ENCODE data around the gene TM7SF2. TPM values are rescaled to one million over a fixed set of nuclear protein-coding genes. Genes with fewer than 3 reads are reported as not detected.

The TM7SF2 gene
- total and polyA plus RNA-seq, 2 of the 13 experiments (the other 11 are each of a cell fraction or from before 2014, with no cell fraction given) = 56.0 to 66.9 TPM

- TF ChIP-seq MXD3 (CRISPR knock-in tag; IDR thresholded peaks at IDR 0.05) = peak; percentile 72; the same call in 1 of the 2 replicates
- TF ChIP-seq RAD21 (CRISPR knock-in tag; IDR thresholded peaks at IDR 0.05) = peak; percentile 37; the same call in 1 of the 2 replicates
- TF ChIP-seq MAZ (IDR thresholded peaks at IDR 0.05; ENCODE audit: borderline replicate concordance, low read depth, low read length) = peak; percentile 59; the same call in 1 of the 2 replicates
- peak; percentile 71; the same call in 1 of the 2 replicates for TF ChIP-seq MAZ (CRISPR knock-in tag; IDR thresholded peaks at IDR 0.05; ENCODE audit: low read depth)
- no peak for TF ChIP-seq TBL1XR1 (IDR thresholded peaks at IDR 0.05; ENCODE audit: borderline replicate concordance, low read length, partially characterized antibody)
- peak; percentile 88 for TF ChIP-seq ZNF362 (CRISPR knock-in tag; IDR thresholded peaks at IDR 0.05; ENCODE audit: borderline replicate concordance)
- peak; percentile 47 for TF ChIP-seq TAF15 (IDR thresholded peaks at IDR 0.05; ENCODE audit: low read depth, low read length, poor library complexity, severe bottlenecking)
- TF ChIP-seq SP4 (CRISPR knock-in tag; IDR thresholded peaks at IDR 0.05) = peak; percentile 98
- peak in 1 of 2 experiments; percentile 80; a peak in 2 of 4 replicates for TF ChIP-seq ATF4 (CRISPR knock-in tag; IDR thresholded peaks at IDR 0.05)
- peak; percentile 92; the same call in 1 of the 2 replicates for TF ChIP-seq ZZZ3 (CRISPR knock-in tag; IDR thresholded peaks at IDR 0.05; ENCODE audit: borderline replicate concordance)
- TF ChIP-seq ZNF512B (CRISPR knock-in tag; IDR thresholded peaks at IDR 0.05; ENCODE audit: borderline replicate concordance) = no peak
- TF ChIP-seq MXD1 (CRISPR knock-in tag; IDR thresholded peaks at IDR 0.05) = peak; percentile 82
- TF ChIP-seq SSRP1 (CRISPR knock-in tag; IDR thresholded peaks at IDR 0.05) = 0 out of 2 replicates have a peak, but pooled peaks have one; percentile 25
- peak; percentile 88 for TF ChIP-seq ZFY (CRISPR knock-in tag; IDR thresholded peaks at IDR 0.05)
- TF ChIP-seq ZNF598 (CRISPR knock-in tag; IDR thresholded peaks at IDR 0.05; ENCODE audit: borderline replicate concordance) = no peak
- no peak; the same call in 1 of the 2 replicates for TF ChIP-seq ZNF772 (CRISPR knock-in tag; IDR thresholded peaks at IDR 0.05)
- TF ChIP-seq ZBTB10 (CRISPR knock-in tag; IDR thresholded peaks at IDR 0.05; ENCODE audit: borderline replicate concordance) = peak; percentile 84; the same call in 1 of the 2 replicates
- no peak; the same call in 1 of the 2 replicates for TF ChIP-seq ZNF33B (CRISPR knock-in tag; IDR thresholded peaks at IDR 0.05)
- TF ChIP-seq ZNF160 (CRISPR knock-in tag; IDR thresholded peaks at IDR 0.05) = peak; percentile 21; the same call in 1 of the 2 replicates
- TF ChIP-seq NFE2L2 (IDR thresholded peaks at IDR 0.05; ENCODE audit: low read length) = no peak
Observed at GRCh38 chr11:65083834-65084597, 27.7 kb upstream of the TM7SF2 start, which contains the start of the genes CDCA5 and ZFPL1 (continued).

All from HepG2 (cell line).